WTC11 (cell line): Measurements from ENCODE around the gene ZDHHC24. TPM values are rescaled to one million over a fixed set of nuclear protein-coding genes. Genes with fewer than 3 reads are reported as not detected.

Experiments
- ATAC-seq: fragments of 200-7000 bp; cut with Tn5 transposase; 2 replicates; pipeline ENCODE4 v1.10.0; 2021; ENCODE audit warnings: mild to moderate bottlenecking, moderate library complexity
- CTCF ChIA-PET: fragments of 300-600 bp; sonication (Branson Sonifier 250); formaldehyde crosslinking; loops from one replicate; lab custom pipeline; 2021; ENCODE audit warnings: antibody characterized with exemption; lab: Charles Lee
- POLR2A ChIA-PET: fragments of 350-600 bp; sonication (Branson Sonifier 250); formaldehyde crosslinking; loops from one replicate; lab custom pipeline; 2021; ENCODE audit warnings: antibody characterized with exemption; lab: Charles Lee
- DNase-seq: peaks from one replicate; pipeline ENCODE4 v3.0.0; 2021; ENCODE audit warnings: low spot score
- H3K27ac Mint-ChIP-seq: 2 replicates; pipeline ENCODE4 v1.8.0; 2021; ENCODE audit warnings: mixed read lengths
- H3K27me3 Mint-ChIP-seq: 2 replicates; pipeline ENCODE4 v1.8.0; 2021; ENCODE audit warnings: low read depth, mild to moderate bottlenecking, moderate library complexity, mixed read lengths
- H3K36me3 Mint-ChIP-seq: 2 replicates; pipeline ENCODE4 v1.8.0; 2021; ENCODE audit warnings: mixed read lengths
- H3K4me1 Mint-ChIP-seq: 2 replicates; pipeline ENCODE4 v1.8.0; 2022; ENCODE audit warnings: mixed read lengths
- H3K4me3 Mint-ChIP-seq: 2 replicates; pipeline ENCODE4 v1.8.0; 2021; ENCODE audit warnings: mild to moderate bottlenecking, moderate library complexity, mixed read lengths
- H3K9me3 Mint-ChIP-seq: 2 replicates; pipeline ENCODE4 v1.8.0; 2021; ENCODE audit warnings: mixed read lengths
- CREB1 ChIP-seq: sonication (generic); formaldehyde crosslinking; IDR thresholded peaks from 2 replicates; pipeline ENCODE4 v1.8.0; 2023; ENCODE audit warnings: mild to moderate bottlenecking, missing genetic modification reagents
- EMX1 ChIP-seq: fragments of 250-450 bp; sonication (Bioruptor Pico); IDR thresholded peaks from 2 replicates; pipeline ENCODE4 v1.8.0; 2021; ENCODE audit warnings: mild to moderate bottlenecking
- GTF2I ChIP-seq: fragments of 250-450 bp; sonication (Bioruptor Pico); conservative IDR thresholded peaks from 2 replicates; pipeline ENCODE4 v1.4.0; 2021; ENCODE audit warnings: mild to moderate bottlenecking
- IRF2 ChIP-seq: sonication (generic); formaldehyde crosslinking; IDR thresholded peaks from 2 replicates; pipeline ENCODE4 v1.8.0; 2022; ENCODE audit warnings: low read depth, missing genetic modification reagents, borderline replicate concordance
- JUN ChIP-seq: sonication (generic); formaldehyde crosslinking; IDR thresholded peaks from 2 replicates; pipeline ENCODE4 v1.8.0; 2023; ENCODE audit warnings: mild to moderate bottlenecking, missing genetic modification reagents
- KAT7 ChIP-seq: sonication (generic); formaldehyde crosslinking; IDR thresholded peaks from 2 replicates; pipeline ENCODE4 v1.8.1; 2023; ENCODE audit warnings: missing genetic modification reagents, mild to moderate bottlenecking, borderline replicate concordance
- NFATC4 ChIP-seq: fragments of 250-450 bp; sonication (Bioruptor Pico); IDR thresholded peaks from 2 replicates; pipeline ENCODE4 v1.9.0; 2021; ENCODE audit warnings: mild to moderate bottlenecking
- NFE2L1 ChIP-seq: sonication (generic); formaldehyde crosslinking; IDR thresholded peaks from 2 replicates; pipeline ENCODE4 v1.8.1; 2023; ENCODE audit warnings: missing genetic modification reagents
- NR1H2 ChIP-seq: sonication (generic); formaldehyde crosslinking; IDR thresholded peaks from 2 replicates; pipeline ENCODE4 v1.9.0; 2021; ENCODE audit warnings: mild to moderate bottlenecking, moderate library complexity, missing genetic modification reagents
- OVOL2 ChIP-seq: fragments of 250-450 bp; sonication (Bioruptor Pico); IDR thresholded peaks from 2 replicates; pipeline ENCODE4 v1.9.0; 2021; ENCODE audit warnings: mild to moderate bottlenecking, borderline replicate concordance
- TP53 ChIP-seq: sonication (generic); formaldehyde crosslinking; IDR thresholded peaks from 2 replicates; pipeline ENCODE4 v1.8.1; 2023; ENCODE audit warnings: mild to moderate bottlenecking, missing genetic modification reagents
- ZNF121 ChIP-seq: sonication (generic); formaldehyde crosslinking; IDR thresholded peaks from 2 replicates; pipeline ENCODE4 v1.8.0; 2023; ENCODE audit warnings: missing genetic modification reagents
- ZNF416 ChIP-seq: fragments of 250-450 bp; sonication (Bioruptor Pico); IDR thresholded peaks from 2 replicates; pipeline ENCODE4 v1.9.0; 2021; ENCODE audit warnings: mild to moderate bottlenecking, inconsistent platforms
- ZNF423 ChIP-seq: fragments of 250-450 bp; sonication (Bioruptor Pico); IDR thresholded peaks from 2 replicates; pipeline ENCODE4 v2.1.2; 2022; ENCODE audit warnings: mild to moderate bottlenecking, moderate library complexity
- ZNF671 ChIP-seq: fragments of 250-450 bp; sonication (Bioruptor Pico); IDR thresholded peaks from 2 replicates; pipeline ENCODE4 v1.8.0; 2021; ENCODE audit warnings: mild to moderate bottlenecking
- total RNA-seq: library from RNA; stranded (reverse); gene quantifications from 3 replicates; pipeline ENCODE4 v1.2.3, GENCODE V29; 2021
- TF ChIP-seq, protein P1 (sequence below): sonication (generic); formaldehyde crosslinking; IDR thresholded peaks from 2 replicates; pipeline ENCODE4 v1.8.1; 2022; ENCODE audit warnings: mild to moderate bottlenecking, missing genetic modification reagents, moderate library complexity, borderline replicate concordance
- TF ChIP-seq, protein P2 (sequence below): sonication (generic); formaldehyde crosslinking; IDR thresholded peaks from 2 replicates; pipeline ENCODE4 v1.8.1; 2022; ENCODE audit warnings: missing genetic modification reagents, borderline replicate concordance
- TF ChIP-seq, protein P3 (sequence below): sonication (generic); formaldehyde crosslinking; IDR thresholded peaks from 2 replicates; pipeline ENCODE4 v1.8.1; 2022; ENCODE audit warnings: mild to moderate bottlenecking, moderate library complexity, missing genetic modification reagents
- TF ChIP-seq, protein P4 (sequence below): sonication (generic); formaldehyde crosslinking; IDR thresholded peaks from 2 replicates; pipeline ENCODE4 v1.8.0; 2022; ENCODE audit warnings: mild to moderate bottlenecking, missing genetic modification reagents
- TF ChIP-seq, protein P5 (sequence below): fragments of 200-600 bp; IDR thresholded peaks from 2 replicates; pipeline ENCODE4 v1.8.0; 2022; ENCODE audit warnings: antibody characterized with exemption

The ZDHHC24 gene
- total RNA-seq, 1 experiment from 2014 or later = 14.8 TPM

DNA sequence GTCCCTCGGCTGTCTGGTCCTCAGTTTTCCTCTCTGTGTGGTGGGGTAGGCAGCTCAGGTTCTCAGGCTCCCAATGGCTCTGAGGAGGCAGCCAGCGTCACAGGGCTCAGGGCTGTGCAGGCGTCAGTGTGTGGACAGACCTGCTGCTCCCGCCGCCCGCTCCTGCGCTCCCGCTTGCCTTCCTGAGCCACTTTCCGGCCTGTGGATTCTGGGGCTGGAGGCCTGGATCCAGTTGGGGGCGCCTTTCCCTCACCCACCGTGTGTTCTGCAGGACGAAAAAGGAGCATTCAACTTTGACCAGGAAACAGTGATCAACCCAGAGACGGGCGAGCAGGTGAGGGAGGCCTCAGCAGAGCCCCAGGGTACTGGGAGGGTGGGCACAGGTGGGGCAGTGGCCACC, 50.9 kb downstream of the ZDHHC24 start (continued):
- TF ChIP-seq, protein P1, sequence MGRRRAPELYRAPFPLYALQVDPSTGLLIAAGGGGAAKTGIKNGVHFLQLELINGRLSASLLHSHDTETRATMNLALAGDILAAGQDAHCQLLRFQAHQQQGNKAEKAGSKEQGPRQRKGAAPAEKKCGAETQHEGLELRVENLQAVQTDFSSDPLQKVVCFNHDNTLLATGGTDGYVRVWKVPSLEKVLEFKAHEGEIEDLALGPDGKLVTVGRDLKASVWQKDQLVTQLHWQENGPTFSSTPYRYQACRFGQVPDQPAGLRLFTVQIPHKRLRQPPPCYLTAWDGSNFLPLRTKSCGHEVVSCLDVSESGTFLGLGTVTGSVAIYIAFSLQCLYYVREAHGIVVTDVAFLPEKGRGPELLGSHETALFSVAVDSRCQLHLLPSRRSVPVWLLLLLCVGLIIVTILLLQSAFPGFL (CRISPR knock-in tag) = no peak
- no peak for TF ChIP-seq KAT7 (CRISPR knock-in tag)
- TF ChIP-seq CREB1 (CRISPR knock-in tag) = no peak
- TF ChIP-seq, protein P2, sequence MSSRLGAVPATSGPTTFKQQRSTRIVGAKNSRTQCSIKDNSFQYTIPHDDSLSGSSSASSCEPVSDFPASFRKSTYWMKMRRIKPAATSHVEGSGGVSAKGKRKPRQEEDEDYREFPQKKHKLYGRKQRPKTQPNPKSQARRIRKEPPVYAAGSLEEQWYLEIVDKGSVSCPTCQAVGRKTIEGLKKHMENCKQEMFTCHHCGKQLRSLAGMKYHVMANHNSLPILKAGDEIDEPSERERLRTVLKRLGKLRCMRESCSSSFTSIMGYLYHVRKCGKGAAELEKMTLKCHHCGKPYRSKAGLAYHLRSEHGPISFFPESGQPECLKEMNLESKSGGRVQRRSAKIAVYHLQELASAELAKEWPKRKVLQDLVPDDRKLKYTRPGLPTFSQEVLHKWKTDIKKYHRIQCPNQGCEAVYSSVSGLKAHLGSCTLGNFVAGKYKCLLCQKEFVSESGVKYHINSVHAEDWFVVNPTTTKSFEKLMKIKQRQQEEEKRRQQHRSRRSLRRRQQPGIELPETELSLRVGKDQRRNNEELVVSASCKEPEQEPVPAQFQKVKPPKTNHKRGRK = no peak
- TF ChIP-seq JUN (CRISPR knock-in tag) = no peak
- TF ChIP-seq, protein P3, sequence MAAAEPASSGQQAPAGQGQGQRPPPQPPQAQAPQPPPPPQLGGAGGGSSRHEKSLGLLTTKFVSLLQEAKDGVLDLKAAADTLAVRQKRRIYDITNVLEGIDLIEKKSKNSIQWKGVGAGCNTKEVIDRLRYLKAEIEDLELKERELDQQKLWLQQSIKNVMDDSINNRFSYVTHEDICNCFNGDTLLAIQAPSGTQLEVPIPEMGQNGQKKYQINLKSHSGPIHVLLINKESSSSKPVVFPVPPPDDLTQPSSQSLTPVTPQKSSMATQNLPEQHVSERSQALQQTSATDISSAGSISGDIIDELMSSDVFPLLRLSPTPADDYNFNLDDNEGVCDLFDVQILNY (CRISPR knock-in tag) = no peak
- TF ChIP-seq NR1H2 = no peak
- TF ChIP-seq, all 79 proteins: peak for 0

DNA sequence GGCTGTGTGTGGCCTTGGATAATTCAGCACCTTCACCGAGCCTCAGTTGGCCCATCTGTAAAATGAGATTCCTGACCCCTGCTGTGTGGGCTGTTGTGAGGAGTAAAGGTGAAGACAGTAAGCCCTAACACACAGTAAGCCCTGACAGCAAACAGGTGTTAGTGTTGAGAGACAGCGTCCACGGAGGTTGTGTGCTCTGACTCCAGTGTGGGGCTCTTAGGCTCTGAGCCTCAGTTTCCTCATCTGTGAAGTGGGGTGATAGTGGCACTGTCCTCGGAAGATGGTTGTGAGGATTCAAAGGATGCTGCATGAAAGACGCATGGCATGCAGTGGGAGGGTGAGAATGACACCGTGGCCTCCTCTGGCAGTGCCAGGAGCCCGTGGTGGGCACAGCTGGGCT, 51.4 kb downstream of the ZDHHC24 start:
- peaks cover 6% of the 10 kb centered on the region for H3K4me1 Mint-ChIP-seq
- POLR2A ChIA-PET = no interaction called here
- CTCF ChIA-PET = interaction anchor here (1.1 to 1.4 kb wide), 4 partner anchors 15 to 184 kb away, joined by 3 to 9 read pairs (median 6); partner anchors contain the start of genes DPP3 and RBM4B
- TF ChIP-seq ZNF671 (CRISPR knock-in tag) (no peak), OVOL2 (CRISPR knock-in tag) (no peak), NFE2L1 (CRISPR knock-in tag) (no peak), ZNF121 (CRISPR knock-in tag) (no peak), ZNF416 (CRISPR knock-in tag) (no peak), NFATC4 (no peak), GTF2I (CRISPR knock-in tag) (no peak)
- TF ChIP-seq, protein P4, sequence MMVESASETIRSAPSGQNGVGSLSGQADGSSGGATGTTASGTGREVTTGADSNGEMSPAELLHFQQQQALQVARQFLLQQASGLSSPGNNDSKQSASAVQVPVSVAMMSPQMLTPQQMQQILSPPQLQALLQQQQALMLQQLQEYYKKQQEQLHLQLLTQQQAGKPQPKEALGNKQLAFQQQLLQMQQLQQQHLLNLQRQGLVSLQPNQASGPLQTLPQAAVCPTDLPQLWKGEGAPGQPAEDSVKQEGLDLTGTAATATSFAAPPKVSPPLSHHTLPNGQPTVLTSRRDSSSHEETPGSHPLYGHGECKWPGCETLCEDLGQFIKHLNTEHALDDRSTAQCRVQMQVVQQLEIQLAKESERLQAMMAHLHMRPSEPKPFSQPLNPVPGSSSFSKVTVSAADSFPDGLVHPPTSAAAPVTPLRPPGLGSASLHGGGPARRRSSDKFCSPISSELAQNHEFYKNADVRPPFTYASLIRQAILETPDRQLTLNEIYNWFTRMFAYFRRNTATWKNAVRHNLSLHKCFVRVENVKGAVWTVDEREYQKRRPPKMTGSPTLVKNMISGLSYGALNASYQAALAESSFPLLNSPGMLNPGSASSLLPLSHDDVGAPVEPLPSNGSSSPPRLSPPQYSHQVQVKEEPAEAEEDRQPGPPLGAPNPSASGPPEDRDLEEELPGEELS (CRISPR knock-in tag) = no peak
- TF ChIP-seq, protein P5, sequence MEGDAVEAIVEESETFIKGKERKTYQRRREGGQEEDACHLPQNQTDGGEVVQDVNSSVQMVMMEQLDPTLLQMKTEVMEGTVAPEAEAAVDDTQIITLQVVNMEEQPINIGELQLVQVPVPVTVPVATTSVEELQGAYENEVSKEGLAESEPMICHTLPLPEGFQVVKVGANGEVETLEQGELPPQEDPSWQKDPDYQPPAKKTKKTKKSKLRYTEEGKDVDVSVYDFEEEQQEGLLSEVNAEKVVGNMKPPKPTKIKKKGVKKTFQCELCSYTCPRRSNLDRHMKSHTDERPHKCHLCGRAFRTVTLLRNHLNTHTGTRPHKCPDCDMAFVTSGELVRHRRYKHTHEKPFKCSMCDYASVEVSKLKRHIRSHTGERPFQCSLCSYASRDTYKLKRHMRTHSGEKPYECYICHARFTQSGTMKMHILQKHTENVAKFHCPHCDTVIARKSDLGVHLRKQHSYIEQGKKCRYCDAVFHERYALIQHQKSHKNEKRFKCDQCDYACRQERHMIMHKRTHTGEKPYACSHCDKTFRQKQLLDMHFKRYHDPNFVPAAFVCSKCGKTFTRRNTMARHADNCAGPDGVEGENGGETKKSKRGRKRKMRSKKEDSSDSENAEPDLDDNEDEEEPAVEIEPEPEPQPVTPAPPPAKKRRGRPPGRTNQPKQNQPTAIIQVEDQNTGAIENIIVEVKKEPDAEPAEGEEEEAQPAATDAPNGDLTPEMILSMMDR = no peak
- ATAC-seq (no peak), DNase-seq (no peak)
- no peaks in the 10 kb centered on the region for H3K27me3 Mint-ChIP-seq
- no peak overlapping the region for H3K4me3 Mint-ChIP-seq
- H3K9me3 Mint-ChIP-seq = no peaks in the 10 kb centered on the region
- no peak overlapping the region for H3K27ac Mint-ChIP-seq
- H3K36me3 Mint-ChIP-seq = peaks cover 27% of the 10 kb centered on the region

DNA sequence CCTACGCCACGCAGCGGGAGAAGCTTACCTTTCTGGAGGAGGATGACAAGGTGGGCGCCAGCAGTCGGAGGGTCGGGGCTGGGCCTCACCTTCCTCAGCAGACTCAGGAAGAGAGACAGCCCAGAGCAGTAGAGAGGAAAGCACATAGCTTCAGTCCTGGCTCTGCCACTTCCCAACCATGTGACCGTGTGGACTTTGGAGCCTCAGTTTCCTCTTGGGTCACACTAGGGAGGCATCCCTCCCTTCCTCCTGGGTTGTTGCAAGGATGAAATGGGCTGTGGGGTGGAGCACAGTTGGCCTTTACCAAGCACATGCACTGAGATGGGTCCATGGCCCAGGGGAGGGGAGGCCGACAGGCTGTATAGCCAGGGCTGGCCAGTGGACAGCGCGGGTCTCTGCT, 52.7 kb downstream of the ZDHHC24 start:
- Mint-ChIP-seq H3K27me3 (no peaks in the 10 kb centered on the region), H3K4me3 (no peak overlapping the region), H3K36me3 (peaks cover 25% of the 10 kb centered on the region), H3K9me3 (no peaks in the 10 kb centered on the region), H3K4me1 (peaks cover 6% of the 10 kb centered on the region), H3K27ac (peak overlapping the region; percentile 41)
- POLR2A ChIA-PET = interaction anchor here (0.5 kb wide), 1 partner anchor 27 kb away, joined by 4 read pairs; the partner anchor contains the start of gene PELI3
- TF ChIP-seq NFATC4 (no peak), EMX1 (CRISPR knock-in tag) (no peak), TP53 (CRISPR knock-in tag) (no peak), IRF2 (CRISPR knock-in tag) (no peak), ZNF423 (CRISPR knock-in tag) (no peak), ZNF121 (CRISPR knock-in tag) (no peak)
- DNase-seq (no peak), ATAC-seq (no peak)
- CTCF ChIA-PET = interaction anchor here (0.6 to 3.6 kb wide), 6 partner anchors 9 to 573 kb away, joined by 3 to 47 read pairs (median 3); partner anchors contain the start of genes DPP3 and RBM4B
